Fibroblast of lung (primary cell): ENCODE measurements around the gene AKAP13. TPM values are rescaled to one million over a fixed set of nuclear protein-coding genes. Genes with fewer than 3 reads are reported as not detected.

Experiments used
- DNase-seq, 2 donors: peaks; one replicate each; pipeline versions ENCODE4 v3.0.0 to v3.0.0-alpha.2; 2010; ENCODE audit warnings: low read depth in 2 of 2
- H2AFZ ChIP-seq: 2 replicates; pipeline ENCODE4 v1.5.1; 2012; ENCODE audit warnings: low read length, control low read depth, inconsistent platforms
- H3K27ac ChIP-seq: 2 replicates; pipeline ENCODE4 v1.5.1; 2011; ENCODE audit warnings: low read length, control low read depth; ENCODE audit not compliant: insufficient read depth
- H3K27me3 ChIP-seq: 2 replicates; pipeline ENCODE4 v1.5.1; 2011; ENCODE audit warnings: mild to moderate bottlenecking, low read length; ENCODE audit not compliant: control insufficient read depth, insufficient read depth
- H3K36me3 ChIP-seq: 2 replicates; pipeline ENCODE4 v1.5.1; 2011; ENCODE audit warnings: low read length; ENCODE audit not compliant: control insufficient read depth, insufficient read depth
- H3K4me1 ChIP-seq: 2 replicates; pipeline ENCODE4 v1.5.1; 2011; ENCODE audit warnings: low read length; ENCODE audit not compliant: control insufficient read depth, insufficient read depth; ENCODE audit errors: extremely low read depth
- H3K4me2 ChIP-seq: 2 replicates; pipeline ENCODE4 v1.5.1; 2011; ENCODE audit warnings: low read length, control low read depth; ENCODE audit not compliant: insufficient read depth; ENCODE audit errors: extremely low read depth
- H3K4me3 ChIP-seq, 4 experiments: fragments of 200-600 bp in 1 of 4; sonication (generic) in 1 of 4; replicated peaks in 1 of 4; 2 replicates each; pipeline ENCODE4 v1.5.1; 2011 to 2016; ENCODE audit warnings: low read length in 4 of 4, low read depth in 3 of 4, mild to moderate bottlenecking in 3 of 4, control low read depth in 2 of 4, inconsistent platforms in 1 of 4, mixed read lengths in 1 of 4; ENCODE audit not compliant: insufficient read depth in 1 of 4; ENCODE audit errors: control extremely low read depth in 1 of 4
- H3K79me2 ChIP-seq: 2 replicates; pipeline ENCODE4 v1.5.1; 2012; ENCODE audit warnings: mild to moderate bottlenecking, low read length, inconsistent platforms; ENCODE audit not compliant: control insufficient read depth, insufficient read depth
- H3K9ac ChIP-seq: 2 replicates; pipeline ENCODE4 v1.5.1; 2011; ENCODE audit warnings: mild to moderate bottlenecking, low read length, control low read depth; ENCODE audit not compliant: insufficient read depth
- H3K9me3 ChIP-seq: 2 replicates; pipeline ENCODE4 v1.5.1; 2012; ENCODE audit warnings: low read depth, low read length; ENCODE audit not compliant: control insufficient read depth, insufficient read depth
- H4K20me1 ChIP-seq: 2 replicates; pipeline ENCODE4 v1.5.1; 2011; ENCODE audit warnings: low read length; ENCODE audit not compliant: control insufficient read depth, insufficient read depth; ENCODE audit errors: extremely low read depth
- CTCF ChIP-seq, 2 donors: IDR thresholded peaks in 1 of 2; conservative IDR thresholded peaks in 1 of 2; 1 replicate in 1 of 2; 2 replicates in 1 of 2; pipeline ENCODE4 v1.5.1; 2011 to 2012; ENCODE audit warnings: low read length in 2 of 2, control low read depth in 1 of 2, inconsistent platforms in 1 of 2, low read depth in 1 of 2, mild to moderate bottlenecking in 1 of 2
- EZH2 ChIP-seq: IDR thresholded peaks from 2 replicates; pipeline ENCODE4 v1.5.1; 2012; ENCODE audit warnings: low read length, control low read depth, mild to moderate bottlenecking; ENCODE audit errors: missing control alignments
- polyA plus RNA-seq, 2 donors: library from polyadenylated mRNA; depleted of rRNA in 1 of 2; stranded (reverse) in 1 of 2; unstranded in 1 of 2; fragments of >200 nt; gene quantifications; 2 replicates each; pipeline ENCODE4 v1.2.1, GENCODE V29; 2011 to 2012; ENCODE audit warnings: missing spikeins in 1 of 2
- total RNA-seq: library from RNA; depleted of rRNA; stranded (reverse); fragments of >200 nt; gene quantifications from 2 replicates; pipeline ENCODE4 v1.2.1, GENCODE V29; 2014

Gene AKAP13
- total and polyA plus RNA-seq, 2 donors (not counting 1 experiment from before 2014, with no cell fraction given): 8.3 to 68.4 TPM

- Histone ChIP-seq H3K27me3 (no peaks in the 10 kb centered on the region), H3K4me1 (no peaks in the 10 kb centered on the region), H3K4me3 (no peak overlapping the region), H3K4me2 (no peak overlapping the region), H3K36me3 (peaks cover 2% of the 10 kb centered on the region), H3K9ac (no peak overlapping the region), H3K79me2 (no peaks in the 10 kb centered on the region), H2AFZ (no peak overlapping the region), H3K27ac (no peak overlapping the region), H3K9me3 (no peaks in the 10 kb centered on the region), H4K20me1 (no peaks in the 10 kb centered on the region)
- peak in 1 of 2 donors; percentile 62 for DNase-seq
- TF ChIP-seq CTCF (conservative IDR thresholded peaks at IDR 0.05 in 1 of 2, IDR thresholded peaks at IDR 0.05 in 1 of 2; ENCODE audit: low read depth in 1 of 2, low read length in 2 of 2): no peak
- TF ChIP-seq EZH2: no peak
Measured at GRCh38 chr15:85518979-85519761, 138.8 kb downstream of the AKAP13 start.

GRCh38 chr15:85520650-85521049 lies 140.2 kb downstream of the AKAP13 start:
- no peak for TF ChIP-seq EZH2
- TF ChIP-seq CTCF (conservative IDR thresholded peaks at IDR 0.05 in 1 of 2, IDR thresholded peaks at IDR 0.05 in 1 of 2; ENCODE audit: low read depth in 1 of 2, low read length in 2 of 2): no peak
- H3K4me2 ChIP-seq: no peak overlapping the region
- no peak overlapping the region for H3K4me3 ChIP-seq
- H2AFZ ChIP-seq: no peak overlapping the region
- no peaks in the 10 kb centered on the region for H3K4me1 ChIP-seq
- H3K9ac ChIP-seq: no peak overlapping the region
- H3K27ac ChIP-seq: no peak overlapping the region
- no peaks in the 10 kb centered on the region for H3K9me3 ChIP-seq
- peaks cover 2% of the 10 kb centered on the region for H3K36me3 ChIP-seq
- no peaks in the 10 kb centered on the region for H3K79me2 ChIP-seq
- DNase-seq: no peak
- no peaks in the 10 kb centered on the region for H3K27me3 ChIP-seq
- H4K20me1 ChIP-seq: no peaks in the 10 kb centered on the region

GRCh38 chr15:85523530-85523929 lies 143.1 kb downstream of the AKAP13 start:
- no peak overlapping the region for H3K4me2 ChIP-seq
- no peaks in the 10 kb centered on the region for H3K9me3 ChIP-seq
- no peak overlapping the region for H3K4me3 ChIP-seq
- no peaks in the 10 kb centered on the region for H3K79me2 ChIP-seq
- H3K36me3 ChIP-seq: peaks cover 2% of the 10 kb centered on the region
- no peaks in the 10 kb centered on the region for H4K20me1 ChIP-seq
- H3K4me1 ChIP-seq: peaks cover 4% of the 10 kb centered on the region
- DNase-seq: no peak
- H2AFZ ChIP-seq: no peak overlapping the region
- H3K9ac ChIP-seq: no peak overlapping the region
- TF ChIP-seq CTCF (conservative IDR thresholded peaks at IDR 0.05 in 1 of 2, IDR thresholded peaks at IDR 0.05 in 1 of 2; ENCODE audit: low read depth in 1 of 2, low read length in 2 of 2) (no peak), EZH2 (no peak)
- no peak overlapping the region for H3K27ac ChIP-seq
- no peaks in the 10 kb centered on the region for H3K27me3 ChIP-seq
